HCT116 (cell line): ENCODE measurements around the gene HPS3.

Experiments used
- ATF3 ChIP-seq: IDR thresholded peaks from 2 replicates; pipeline ENCODE4 v1.6.1; 2012
- EGR1 ChIP-seq: IDR thresholded peaks from 2 replicates; pipeline ENCODE4 v1.6.1; 2012; ENCODE audit warnings: low read depth
- POLR2A ChIP-seq: IDR thresholded peaks from 2 replicates; pipeline ENCODE4 v1.7.0; 2011; ENCODE audit warnings: borderline replicate concordance; ENCODE audit not compliant: insufficient read depth, insufficient read length; ENCODE audit errors: extremely low read depth
- POLR2AphosphoS5 ChIP-seq: IDR thresholded peaks from 2 replicates; pipeline ENCODE4 v1.6.1; 2011; ENCODE audit warnings: mild to moderate bottlenecking, low read depth, low read length, moderate library complexity
- RAD21 ChIP-seq: IDR thresholded peaks from 2 replicates; pipeline ENCODE4 v1.6.1; 2012; ENCODE audit warnings: low read depth, mild to moderate bottlenecking
- SP1 ChIP-seq: IDR thresholded peaks from 2 replicates; pipeline ENCODE4 v1.6.1; 2012; ENCODE audit warnings: low read depth
- YY1 ChIP-seq: IDR thresholded peaks from 2 replicates; pipeline ENCODE4 v1.6.1; 2011; ENCODE audit warnings: low read length, low read depth, moderate library complexity, mild to moderate bottlenecking; ENCODE audit not compliant: insufficient replicate concordance; ENCODE audit errors: extremely low read depth
- ZNF274 ChIP-seq: fragments of 200-500 bp; sonication (Bioruptor generic); IDR thresholded peaks from 2 replicates; pipeline ENCODE4 v1.6.1; 2014; ENCODE audit warnings: mild to moderate bottlenecking, low read depth, low read length, inconsistent platforms
- TF ChIP-seq, protein P1 (sequence below), 3 experiments: fragments of 200-600 bp in 1 of 3; sonication (generic) in 1 of 3; IDR thresholded peaks in 2 of 3; conservative IDR thresholded peaks in 1 of 3; 2 replicates each; pipeline ENCODE4 v1.5.1; 2012 to 2017; ENCODE audit warnings: low read depth in 2 of 3, low read length in 2 of 3, antibody characterized with exemption in 1 of 3, borderline replicate concordance in 1 of 3, control low read depth in 1 of 3, mild to moderate bottlenecking in 1 of 3, mixed read lengths in 1 of 3, mixed run types in 1 of 3, moderate library complexity in 1 of 3; ENCODE audit not compliant: insufficient read depth in 1 of 3
- TF ChIP-seq, protein P2 (sequence below): IDR thresholded peaks from 2 replicates; pipeline ENCODE4 v1.6.1; 2012

GRCh38 chr3:149145356-149145755 lies 15.9 kb downstream of the HPS3 start:
- TF ChIP-seq, protein P1, sequence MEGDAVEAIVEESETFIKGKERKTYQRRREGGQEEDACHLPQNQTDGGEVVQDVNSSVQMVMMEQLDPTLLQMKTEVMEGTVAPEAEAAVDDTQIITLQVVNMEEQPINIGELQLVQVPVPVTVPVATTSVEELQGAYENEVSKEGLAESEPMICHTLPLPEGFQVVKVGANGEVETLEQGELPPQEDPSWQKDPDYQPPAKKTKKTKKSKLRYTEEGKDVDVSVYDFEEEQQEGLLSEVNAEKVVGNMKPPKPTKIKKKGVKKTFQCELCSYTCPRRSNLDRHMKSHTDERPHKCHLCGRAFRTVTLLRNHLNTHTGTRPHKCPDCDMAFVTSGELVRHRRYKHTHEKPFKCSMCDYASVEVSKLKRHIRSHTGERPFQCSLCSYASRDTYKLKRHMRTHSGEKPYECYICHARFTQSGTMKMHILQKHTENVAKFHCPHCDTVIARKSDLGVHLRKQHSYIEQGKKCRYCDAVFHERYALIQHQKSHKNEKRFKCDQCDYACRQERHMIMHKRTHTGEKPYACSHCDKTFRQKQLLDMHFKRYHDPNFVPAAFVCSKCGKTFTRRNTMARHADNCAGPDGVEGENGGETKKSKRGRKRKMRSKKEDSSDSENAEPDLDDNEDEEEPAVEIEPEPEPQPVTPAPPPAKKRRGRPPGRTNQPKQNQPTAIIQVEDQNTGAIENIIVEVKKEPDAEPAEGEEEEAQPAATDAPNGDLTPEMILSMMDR (IDR thresholded peaks at IDR 0.05 in 2 of 3, conservative IDR thresholded peaks at IDR 0.05 in 1 of 3; ENCODE audit: borderline replicate concordance in 1 of 3, insufficient read depth in 1 of 3, low read depth in 2 of 3, low read length in 2 of 3) = no peak
- TF ChIP-seq YY1 = no peak
- no peak for TF ChIP-seq EGR1
- TF ChIP-seq, protein P2, sequence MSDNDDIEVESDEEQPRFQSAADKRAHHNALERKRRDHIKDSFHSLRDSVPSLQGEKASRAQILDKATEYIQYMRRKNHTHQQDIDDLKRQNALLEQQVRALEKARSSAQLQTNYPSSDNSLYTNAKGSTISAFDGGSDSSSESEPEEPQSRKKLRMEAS = no peak
- TF ChIP-seq RAD21 = no peak
- no peak for TF ChIP-seq POLR2AphosphoS5
- no peak for TF ChIP-seq ZNF274
- no peak for TF ChIP-seq SP1
- no peak for TF ChIP-seq ATF3
- no peak for TF ChIP-seq POLR2A
